Endodermal cell (in vitro differentiated cells): ENCODE data around the gene SEMG2. TPM values are rescaled to one million over a fixed set of nuclear protein-coding genes. Genes with fewer than 3 reads are reported as not detected.

Experiments
- DNase-seq: peaks from one replicate; pipeline ENCODE4 v3.0.0-alpha.2; 2017
- H3K27ac ChIP-seq: 2 replicates; pipeline ENCODE4 v1.5.1; 2013; ENCODE audit warnings: mild to moderate bottlenecking, low read depth, low read length, moderate library complexity
- H3K27me3 ChIP-seq: 2 replicates; pipeline ENCODE4 v1.6.1; 2013; ENCODE audit warnings: mild to moderate bottlenecking, low read length, moderate library complexity; ENCODE audit not compliant: insufficient read depth, control insufficient read depth, poor library complexity, severe bottlenecking
- H3K36me3 ChIP-seq: 2 replicates; pipeline ENCODE4 v1.7.0; 2013; ENCODE audit warnings: mild to moderate bottlenecking, low read length, moderate library complexity; ENCODE audit not compliant: control insufficient read depth, insufficient read depth
- H3K4me1 ChIP-seq: one replicate; pipeline ENCODE4 v1.7.0; 2013; ENCODE audit warnings: low read length; ENCODE audit not compliant: control insufficient read depth, insufficient read depth
- H3K4me3 ChIP-seq: 2 replicates; pipeline ENCODE4 v1.5.1; 2013; ENCODE audit warnings: mild to moderate bottlenecking, low read length, moderate library complexity
- H3K9ac ChIP-seq: 2 replicates; pipeline ENCODE4 v1.6.1; 2013; ENCODE audit warnings: mild to moderate bottlenecking, low read length, moderate library complexity; ENCODE audit not compliant: poor library complexity, severe bottlenecking; ENCODE audit errors: extremely low read depth
- H3K9me3 ChIP-seq: 2 replicates; pipeline ENCODE4 v1.6.1; 2013; ENCODE audit warnings: mild to moderate bottlenecking, low read length, moderate library complexity; ENCODE audit not compliant: control insufficient read depth
- H3K27ac Mint-ChIP-seq: 2 replicates; pipeline ENCODE4 v1.8.0; 2020; ENCODE audit warnings: mixed read lengths
- H3K27me3 Mint-ChIP-seq: 2 replicates; pipeline ENCODE4 v1.8.0; 2021; ENCODE audit warnings: mild to moderate bottlenecking, mixed read lengths; ENCODE audit not compliant: insufficient read depth
- H3K36me3 Mint-ChIP-seq: 2 replicates; pipeline ENCODE4 v1.8.0; 2020; ENCODE audit warnings: low read depth, mixed read lengths
- H3K4me1 Mint-ChIP-seq: 2 replicates; pipeline ENCODE4 v1.8.0; 2020; ENCODE audit warnings: mixed read lengths
- H3K4me3 Mint-ChIP-seq: 2 replicates; pipeline ENCODE4 v1.8.0; 2020; ENCODE audit warnings: mild to moderate bottlenecking, moderate library complexity, mixed read lengths
- H3K9me3 Mint-ChIP-seq: 2 replicates; pipeline ENCODE4 v1.8.0; 2020; ENCODE audit warnings: mild to moderate bottlenecking, mixed read lengths
- WGBS, 2 experiments: methylation state at CpG; one replicate each; pipeline versions ENCODE4 v1.1.5 to v1.1.7; 2013; ENCODE audit warnings: missing lambda C conversion rate in 2 of 2, mixed read lengths in 1 of 2; ENCODE audit not compliant: insufficient coverage in 1 of 2, insufficient read length in 1 of 2; 5-methylcytosine and 5-hydroxymethylcytosine counted together
- total RNA-seq, 2 donors: library from RNA; stranded (reverse); fragmentation: NEBNext Ultra II Directional in 1 of 2; extraction: Animal tissue kit (Norgen Biotek cat#: 25700) in 1 of 2; gene quantifications; 2 replicates in 1 of 2; 3 replicates in 1 of 2; pipeline ENCODE4 v1.2.1, GENCODE V29; 2021
- TF ChIP-seq, protein P1 (sequence below): fragments of 200-600 bp; sonication (generic); conservative IDR thresholded peaks from 2 replicates; pipeline ENCODE4 v1.5.0; 2021; ENCODE audit warnings: antibody characterized with exemption, mild to moderate bottlenecking

Gene SEMG2
- total RNA-seq, 2 donors from 2014 or later: not detected

DNA sequence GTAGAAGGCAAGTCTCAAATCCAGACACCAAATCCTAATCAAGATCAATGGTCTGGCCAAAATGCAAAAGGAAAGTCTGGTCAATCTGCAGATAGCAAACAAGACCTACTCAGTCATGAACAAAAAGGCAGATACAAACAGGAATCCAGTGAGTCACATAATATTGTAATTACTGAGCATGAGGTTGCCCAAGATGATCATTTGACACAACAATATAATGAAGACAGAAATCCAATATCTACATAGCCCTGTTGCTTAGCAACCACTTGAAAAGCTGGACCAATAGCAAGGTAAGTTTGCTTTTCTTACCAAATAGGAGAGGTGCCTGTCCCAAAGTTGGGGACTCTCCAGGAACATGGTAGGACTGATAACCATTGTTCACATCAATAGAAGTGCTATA lies 2.0 kb downstream of the SEMG2 start:
- no peaks in the 10 kb centered on the region for H3K9me3 Mint-ChIP-seq
- H3K27me3 ChIP-seq: peaks cover 16% of the 10 kb centered on the region
- H3K9ac ChIP-seq: no peak overlapping the region
- no peak overlapping the region for H3K27ac Mint-ChIP-seq
- no peak overlapping the region for H3K27ac ChIP-seq
- TF ChIP-seq, protein P1, sequence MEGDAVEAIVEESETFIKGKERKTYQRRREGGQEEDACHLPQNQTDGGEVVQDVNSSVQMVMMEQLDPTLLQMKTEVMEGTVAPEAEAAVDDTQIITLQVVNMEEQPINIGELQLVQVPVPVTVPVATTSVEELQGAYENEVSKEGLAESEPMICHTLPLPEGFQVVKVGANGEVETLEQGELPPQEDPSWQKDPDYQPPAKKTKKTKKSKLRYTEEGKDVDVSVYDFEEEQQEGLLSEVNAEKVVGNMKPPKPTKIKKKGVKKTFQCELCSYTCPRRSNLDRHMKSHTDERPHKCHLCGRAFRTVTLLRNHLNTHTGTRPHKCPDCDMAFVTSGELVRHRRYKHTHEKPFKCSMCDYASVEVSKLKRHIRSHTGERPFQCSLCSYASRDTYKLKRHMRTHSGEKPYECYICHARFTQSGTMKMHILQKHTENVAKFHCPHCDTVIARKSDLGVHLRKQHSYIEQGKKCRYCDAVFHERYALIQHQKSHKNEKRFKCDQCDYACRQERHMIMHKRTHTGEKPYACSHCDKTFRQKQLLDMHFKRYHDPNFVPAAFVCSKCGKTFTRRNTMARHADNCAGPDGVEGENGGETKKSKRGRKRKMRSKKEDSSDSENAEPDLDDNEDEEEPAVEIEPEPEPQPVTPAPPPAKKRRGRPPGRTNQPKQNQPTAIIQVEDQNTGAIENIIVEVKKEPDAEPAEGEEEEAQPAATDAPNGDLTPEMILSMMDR: no peak
- H3K9me3 ChIP-seq: no peaks in the 10 kb centered on the region
- no peak overlapping the region for H3K4me3 ChIP-seq
- no peaks in the 10 kb centered on the region for H3K36me3 ChIP-seq
- H3K4me1 ChIP-seq: no peaks in the 10 kb centered on the region
- H3K4me1 Mint-ChIP-seq: no peaks in the 10 kb centered on the region
- H3K27me3 Mint-ChIP-seq: peaks cover 61% of the 10 kb centered on the region
- no peak for DNase-seq
- no peak overlapping the region for H3K4me3 Mint-ChIP-seq
- H3K36me3 Mint-ChIP-seq: no peaks in the 10 kb centered on the region

DNA sequence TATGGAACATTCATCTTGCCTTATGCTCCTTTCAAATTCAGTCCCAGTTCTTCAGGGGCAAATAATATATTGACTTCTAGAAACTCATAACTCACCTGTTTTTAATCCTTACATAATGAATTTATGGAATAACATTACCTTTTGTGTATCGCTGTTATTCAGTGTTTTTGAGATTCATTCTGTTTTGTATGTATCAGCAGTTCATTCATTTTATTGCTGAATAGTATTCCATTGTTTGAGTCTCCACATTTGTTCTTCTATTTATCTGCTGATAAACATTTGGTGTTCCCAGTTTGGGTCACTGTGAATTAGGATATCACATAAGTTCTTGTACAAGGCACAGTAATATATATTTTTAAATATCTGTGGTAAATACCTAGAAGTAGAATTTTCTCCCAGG lies 5.1 kb downstream of the SEMG2 start:
- H3K4me1 ChIP-seq: no peaks in the 10 kb centered on the region
- H3K9ac ChIP-seq: no peak overlapping the region
- Mint-ChIP-seq H3K4me3 (no peak overlapping the region), H3K27me3 (peaks cover 64% of the 10 kb centered on the region), H3K36me3 (no peaks in the 10 kb centered on the region), H3K9me3 (no peaks in the 10 kb centered on the region), H3K27ac (no peak overlapping the region), H3K4me1 (no peaks in the 10 kb centered on the region)
- no peaks in the 10 kb centered on the region for H3K36me3 ChIP-seq
- no peak overlapping the region for H3K27ac ChIP-seq
- no peak overlapping the region for H3K4me3 ChIP-seq
- peaks cover 16% of the 10 kb centered on the region for H3K27me3 ChIP-seq
- WGBS, 2 experiments: 78% methylated on average over 1 of the region's 1 CpG; no CpG with 5 or more reads in 1 of the 2 experiments
- no peak for DNase-seq
- no peaks in the 10 kb centered on the region for H3K9me3 ChIP-seq
- TF ChIP-seq, protein P1: no peak

DNA sequence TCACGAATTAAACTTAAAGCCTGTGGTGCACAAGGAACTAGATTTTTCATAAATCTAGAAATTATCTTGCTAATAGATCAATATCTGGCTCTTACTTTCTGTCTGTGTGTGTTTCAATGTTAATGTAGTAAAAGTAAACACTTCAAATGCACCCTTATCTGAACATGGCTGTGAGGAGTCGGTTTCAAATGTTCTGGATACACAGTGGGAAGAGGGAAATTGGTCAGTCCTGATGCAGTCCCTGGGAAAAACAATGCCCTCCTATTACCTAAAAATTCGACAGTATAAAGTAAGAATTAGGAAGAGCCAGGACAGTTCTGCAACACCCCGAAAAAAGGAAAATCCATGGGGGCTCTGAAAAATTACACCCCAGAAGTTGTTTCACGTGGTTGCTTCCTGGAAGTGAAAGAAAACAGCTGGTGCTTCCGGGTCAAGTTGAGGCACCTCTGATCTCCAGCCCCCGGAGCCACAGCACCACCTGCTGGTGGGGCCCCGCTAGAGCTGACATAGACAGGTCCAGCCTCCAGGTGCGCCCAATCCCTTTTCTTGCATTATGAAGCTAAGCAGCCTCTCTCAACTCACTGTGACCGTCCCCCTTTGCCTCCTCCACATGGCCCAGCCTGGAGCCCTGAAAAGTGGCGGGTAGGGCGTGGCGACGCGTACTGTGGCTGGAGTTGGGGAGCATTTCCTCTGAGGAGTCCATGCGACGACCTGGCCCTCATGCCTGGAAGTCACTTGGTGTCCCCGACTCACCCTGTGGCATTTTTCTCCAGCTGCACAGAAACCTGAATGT lies 8.3 kb downstream of the SEMG2 start:
- H3K36me3 ChIP-seq: no peaks in the 10 kb centered on the region
- no peak overlapping the region for H3K4me3 ChIP-seq
- Mint-ChIP-seq H3K4me1 (no peaks in the 10 kb centered on the region), H3K36me3 (no peaks in the 10 kb centered on the region), H3K4me3 (no peak overlapping the region), H3K9me3 (no peaks in the 10 kb centered on the region), H3K27ac (no peak overlapping the region), H3K27me3 (peaks cover 40% of the 10 kb centered on the region)
- H3K4me1 ChIP-seq: no peaks in the 10 kb centered on the region
- H3K27me3 ChIP-seq: peaks cover 11% of the 10 kb centered on the region
- WGBS, 2 experiments: 83 to 87% methylated on average over 10 to 18 of the region's 18 CpGs
- no peak overlapping the region for H3K27ac ChIP-seq
- H3K9me3 ChIP-seq: peaks cover 5% of the 10 kb centered on the region
- H3K9ac ChIP-seq: no peak overlapping the region
- DNase-seq: peak; percentile 92
- TF ChIP-seq, protein P1: peak; percentile 88
